ENCODE data around the gene ORAI3.

Gene ORAI3

DNA sequence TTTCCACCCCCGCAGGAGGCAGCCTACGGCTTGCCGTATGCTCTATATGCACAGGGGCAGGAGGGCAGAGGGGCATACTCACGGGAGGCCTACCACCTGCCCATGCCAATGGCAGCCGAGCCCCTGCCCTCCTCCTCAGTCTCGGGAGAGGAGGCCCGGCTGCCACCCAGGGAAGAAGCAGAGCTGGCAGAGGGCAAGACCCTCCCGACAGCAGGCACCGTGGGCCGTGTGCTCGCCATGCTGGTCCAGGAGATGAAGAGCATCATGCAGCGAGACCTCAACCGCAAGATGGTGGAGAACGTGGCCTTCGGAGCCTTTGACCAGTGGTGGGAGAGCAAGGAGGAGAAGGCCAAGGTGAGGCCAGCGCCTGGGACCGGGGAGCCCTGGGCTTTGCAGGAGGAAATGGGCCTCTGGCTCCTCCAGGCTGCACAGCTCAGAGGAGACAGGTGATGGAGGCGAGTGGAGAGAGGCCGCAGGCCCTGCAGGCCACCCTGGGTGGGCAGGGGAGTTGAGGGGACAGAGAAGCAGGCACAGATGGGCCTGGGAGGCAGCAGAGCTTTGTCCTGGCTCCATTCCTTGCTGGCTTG lies 17.3 kb downstream of the ORAI3 start:
- DNase-seq (ENCODE audit: low read depth in 1 of 2, low spot score in 1 of 2) = no peak

DNA sequence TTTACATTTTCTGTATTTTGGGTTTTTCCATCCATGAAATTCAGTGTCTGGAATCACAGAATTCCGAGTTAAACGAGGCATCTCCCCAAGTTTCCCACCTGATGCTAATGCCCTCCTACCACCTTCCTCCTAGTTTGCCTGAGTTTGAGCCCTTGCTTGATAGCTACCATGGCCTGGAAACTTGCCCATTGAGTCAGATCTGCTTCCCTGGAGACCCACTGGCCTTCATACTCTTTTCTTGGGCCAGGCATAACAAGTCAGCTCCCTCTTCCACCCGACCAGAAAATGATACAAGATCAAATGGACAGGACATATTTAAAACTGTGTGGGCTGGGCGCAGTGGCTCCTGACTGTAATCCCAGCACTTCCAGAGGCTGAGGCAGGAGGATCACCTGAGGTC lies 18.9 kb downstream of the ORAI3 start:
- DNase-seq (ENCODE audit: low read depth in 1 of 2, low spot score in 1 of 2) = no peak

DNA sequence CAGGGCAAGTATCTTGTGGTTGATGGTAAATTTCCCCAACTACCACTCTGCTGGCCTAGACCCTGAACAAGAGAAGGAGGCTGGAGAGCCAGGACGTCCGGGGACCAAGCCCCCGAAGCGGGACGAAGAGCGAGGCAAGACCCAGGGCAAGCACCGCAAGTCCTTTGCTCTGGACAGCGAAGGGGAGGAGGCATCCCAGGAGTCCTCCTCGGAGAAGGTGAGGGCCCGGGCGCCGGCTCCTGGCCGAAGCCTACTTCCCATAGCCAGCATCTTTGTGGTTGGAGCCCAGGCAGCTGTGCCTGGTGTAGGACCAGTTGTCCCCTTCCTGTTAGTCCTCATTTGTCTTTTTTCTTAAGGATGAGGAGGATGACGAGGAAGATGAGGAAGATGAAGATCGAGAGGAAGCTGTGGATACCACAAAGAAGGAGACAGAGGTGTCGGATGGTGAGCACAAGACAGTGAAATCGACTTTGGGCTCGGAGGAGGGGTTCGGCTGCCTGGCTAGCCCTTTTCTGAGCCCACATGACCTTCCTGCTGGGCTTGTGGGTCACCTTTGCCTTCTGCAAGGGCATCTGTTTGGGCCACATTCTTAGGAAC lies 20.5 kb downstream of the ORAI3 start:
- no peak for DNase-seq (ENCODE audit: low read depth in 1 of 2, low spot score in 1 of 2)

DNA sequence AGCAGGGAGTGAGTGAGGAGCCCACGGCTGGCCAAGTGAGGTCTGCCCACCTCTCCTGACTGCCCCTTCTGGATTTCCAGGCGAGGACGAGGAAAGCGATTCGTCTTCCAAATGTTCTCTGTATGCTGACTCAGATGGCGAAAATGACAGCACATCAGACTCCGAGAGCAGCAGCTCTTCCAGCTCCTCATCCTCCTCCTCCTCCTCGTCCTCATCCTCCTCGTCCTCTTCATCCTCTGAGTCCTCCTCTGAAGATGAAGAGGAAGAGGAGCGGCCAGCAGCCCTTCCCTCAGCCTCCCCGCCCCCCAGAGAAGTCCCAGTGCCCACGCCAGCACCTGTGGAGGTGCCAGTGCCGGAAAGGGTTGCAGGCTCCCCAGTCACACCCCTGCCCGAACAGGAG lies 22.4 kb downstream of the ORAI3 start:
- no peak for DNase-seq (ENCODE audit: low read depth in 1 of 2, low spot score in 1 of 2)

DNA sequence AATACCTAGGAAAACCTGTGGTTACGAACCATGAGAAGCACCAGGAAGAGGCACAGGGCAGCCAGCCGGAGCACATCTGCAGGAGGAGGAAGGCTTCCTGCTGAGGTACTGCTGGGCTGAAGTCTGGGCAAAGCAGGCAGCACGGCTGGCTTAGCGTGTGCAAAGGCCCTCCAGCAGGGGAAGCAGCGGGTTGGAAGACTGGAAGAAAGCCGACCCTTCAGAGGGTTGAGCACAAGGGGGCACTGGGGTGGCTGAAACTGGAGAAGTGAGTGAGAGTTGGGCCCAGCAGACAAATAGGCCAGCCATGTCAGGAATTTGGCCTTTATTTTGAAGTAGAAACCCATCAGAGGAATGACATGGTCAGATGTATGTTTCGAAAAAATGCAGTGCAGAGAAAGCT lies 24.0 kb downstream of the ORAI3 start:
- DNase-seq (ENCODE audit: low read depth in 1 of 2, low spot score in 1 of 2) = no peak

DNA sequence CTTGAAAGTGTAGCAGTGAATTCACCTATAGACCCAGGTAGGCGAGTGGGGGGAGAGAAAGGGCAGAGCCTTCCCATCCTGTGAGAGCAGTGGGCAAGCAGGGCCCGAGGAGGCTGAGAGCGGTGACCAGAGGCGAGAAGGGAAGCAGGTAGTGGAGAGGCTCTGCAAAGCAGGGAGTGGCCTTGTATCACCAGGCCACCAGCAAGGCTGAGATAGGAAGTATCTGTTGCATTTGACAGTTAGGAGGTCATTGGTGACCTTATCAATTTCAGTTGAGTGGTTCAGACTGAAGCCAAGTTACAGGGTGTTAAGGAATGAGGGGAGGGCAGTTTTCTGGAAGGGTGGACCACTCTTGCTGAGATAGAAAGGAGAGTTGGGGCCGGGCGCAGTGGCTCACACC lies 25.5 kb downstream of the ORAI3 start:
- DNase-seq (ENCODE audit: low read depth in 1 of 2, low spot score in 1 of 2) = no peak

DNA sequence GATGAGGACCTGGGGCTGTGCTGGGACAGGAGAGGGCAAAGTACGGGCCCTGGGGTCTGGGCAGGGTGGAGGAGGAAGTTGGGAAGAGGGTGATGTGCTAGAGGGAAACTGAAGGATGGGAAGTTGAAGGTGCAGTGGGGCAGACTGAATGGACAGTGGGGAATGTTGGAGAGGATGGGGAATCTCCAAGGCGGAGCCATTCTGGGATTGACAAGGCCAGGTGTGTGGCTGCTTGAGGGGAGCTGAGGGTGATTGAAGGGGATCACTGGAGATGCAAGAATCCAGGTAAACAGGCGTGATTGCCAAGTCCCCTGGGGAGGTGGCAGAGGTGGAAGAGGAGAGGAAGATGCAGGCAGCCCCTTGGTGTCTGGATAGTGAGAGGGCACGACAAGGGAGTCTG lies 27.6 kb downstream of the ORAI3 start:
- no peak for DNase-seq (ENCODE audit: low read depth in 1 of 2, low spot score in 1 of 2)

DNA sequence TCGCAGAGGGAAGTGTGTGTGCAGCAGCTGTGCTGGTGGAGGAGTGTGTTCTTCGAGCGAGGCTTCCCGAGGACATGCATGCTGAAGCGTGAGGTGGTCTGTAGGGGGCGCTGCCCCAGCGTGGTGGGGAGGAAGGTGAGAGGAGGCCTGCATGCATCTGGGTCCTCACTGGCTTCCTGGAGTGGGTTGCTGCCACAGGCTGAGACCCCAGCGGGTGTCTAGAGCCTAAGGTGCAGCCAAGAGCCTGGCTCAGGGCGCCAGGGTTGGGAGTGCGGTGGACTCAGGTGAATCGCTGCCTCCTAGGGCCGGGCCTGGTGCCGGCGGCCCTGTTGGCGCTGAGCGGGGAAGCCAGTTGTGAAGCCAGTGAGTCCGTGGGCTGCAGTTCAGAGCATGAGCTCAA lies 28.6 kb downstream of the ORAI3 start:
- no peak for DNase-seq (ENCODE audit: low read depth in 1 of 2, low spot score in 1 of 2)

DNA sequence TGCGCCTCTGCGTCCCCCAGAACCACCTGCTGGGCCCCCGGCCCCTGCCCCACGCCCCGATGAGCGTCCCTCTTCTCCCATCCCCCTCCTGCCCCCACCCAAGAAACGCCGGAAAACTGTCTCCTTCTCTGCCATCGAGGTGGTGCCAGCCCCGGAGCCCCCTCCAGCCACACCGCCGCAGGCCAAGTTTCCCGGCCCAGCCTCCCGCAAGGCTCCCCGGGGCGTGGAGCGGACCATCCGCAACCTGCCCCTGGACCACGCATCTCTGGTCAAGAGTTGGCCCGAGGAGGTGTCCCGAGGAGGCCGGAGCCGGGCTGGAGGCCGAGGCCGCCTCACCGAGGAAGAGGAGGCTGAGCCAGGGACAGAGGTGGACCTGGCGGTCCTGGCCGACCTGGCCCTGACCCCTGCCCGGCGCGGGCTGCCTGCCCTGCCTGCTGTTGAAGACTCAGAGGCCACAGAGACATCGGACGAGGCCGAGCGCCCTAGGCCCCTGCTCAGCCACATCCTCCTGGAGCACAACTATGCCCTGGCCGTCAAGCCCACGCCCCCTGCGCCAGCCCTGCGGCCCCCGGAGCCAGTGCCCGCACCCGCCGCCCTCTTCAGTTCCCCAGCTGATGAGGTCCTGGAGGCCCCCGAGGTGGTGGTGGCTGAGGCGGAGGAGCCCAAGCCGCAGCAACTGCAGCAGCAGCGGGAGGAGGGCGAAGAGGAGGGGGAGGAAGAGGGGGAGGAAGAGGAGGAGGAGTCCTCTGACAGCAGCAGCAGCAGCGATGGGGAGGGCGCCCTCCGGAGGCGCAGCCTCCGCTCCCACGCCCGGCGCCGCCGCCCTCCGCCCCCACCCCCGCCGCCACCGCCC lies 30.5 kb downstream of the ORAI3 start:
- no peak for DNase-seq (ENCODE audit: low read depth in 1 of 2, low spot score in 1 of 2)

DNA sequence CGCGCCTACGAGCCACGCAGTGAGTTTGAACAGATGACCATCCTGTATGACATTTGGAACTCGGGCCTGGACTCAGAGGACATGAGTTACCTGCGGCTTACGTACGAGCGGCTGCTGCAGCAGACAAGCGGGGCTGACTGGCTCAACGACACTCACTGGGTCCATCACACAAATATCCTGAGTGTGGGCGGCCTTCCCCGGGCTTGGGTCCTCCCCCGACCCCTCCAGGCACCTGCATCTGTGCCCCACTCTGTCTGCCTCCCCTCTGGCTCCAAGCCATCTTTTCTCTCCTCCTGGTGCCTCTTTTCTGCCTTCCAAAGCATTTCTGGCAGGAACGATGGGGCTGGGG lies 31.1 kb downstream of the ORAI3 start:
- DNase-seq (ENCODE audit: low read depth in 1 of 2, low spot score in 1 of 2) = no peak

DNA sequence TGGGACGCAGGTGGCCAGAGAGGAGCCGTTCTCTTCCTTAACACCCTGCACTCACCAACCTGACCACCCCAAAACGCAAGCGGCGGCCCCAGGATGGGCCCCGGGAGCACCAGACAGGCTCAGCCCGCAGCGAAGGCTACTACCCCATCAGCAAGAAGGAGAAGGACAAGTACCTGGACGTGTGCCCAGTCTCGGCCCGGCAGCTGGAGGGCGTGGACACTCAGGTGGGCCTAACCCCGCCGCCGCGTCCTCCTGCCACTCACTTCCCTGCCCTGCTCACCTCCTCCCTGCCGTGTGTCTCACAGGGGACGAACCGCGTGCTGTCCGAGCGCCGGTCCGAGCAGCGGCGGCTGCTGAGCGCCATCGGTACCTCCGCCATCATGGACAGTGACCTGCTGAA lies 31.6 kb downstream of the ORAI3 start:
- DNase-seq (ENCODE audit: low read depth in 1 of 2, low spot score in 1 of 2) = no peak

DNA sequence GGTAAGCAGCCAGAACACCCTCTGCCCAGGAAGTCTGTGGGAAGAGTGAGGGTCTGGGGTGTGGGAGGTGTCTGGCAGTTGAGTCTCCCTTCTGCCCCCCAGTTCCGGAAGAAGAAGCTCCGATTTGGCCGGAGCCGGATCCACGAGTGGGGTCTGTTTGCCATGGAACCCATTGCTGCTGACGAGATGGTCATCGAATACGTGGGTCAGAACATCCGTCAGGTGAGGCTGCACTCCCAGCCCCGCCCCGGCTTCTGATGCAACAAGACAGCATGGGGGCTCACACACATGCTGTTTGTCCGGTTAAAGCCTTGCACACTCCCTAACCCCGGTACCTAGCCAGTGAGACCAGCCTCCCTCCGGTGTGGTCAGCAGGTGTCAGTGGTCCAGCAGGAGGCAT lies 32.1 kb downstream of the ORAI3 start:
- DNase-seq (ENCODE audit: low read depth in 1 of 2, low spot score in 1 of 2) = no peak

DNA sequence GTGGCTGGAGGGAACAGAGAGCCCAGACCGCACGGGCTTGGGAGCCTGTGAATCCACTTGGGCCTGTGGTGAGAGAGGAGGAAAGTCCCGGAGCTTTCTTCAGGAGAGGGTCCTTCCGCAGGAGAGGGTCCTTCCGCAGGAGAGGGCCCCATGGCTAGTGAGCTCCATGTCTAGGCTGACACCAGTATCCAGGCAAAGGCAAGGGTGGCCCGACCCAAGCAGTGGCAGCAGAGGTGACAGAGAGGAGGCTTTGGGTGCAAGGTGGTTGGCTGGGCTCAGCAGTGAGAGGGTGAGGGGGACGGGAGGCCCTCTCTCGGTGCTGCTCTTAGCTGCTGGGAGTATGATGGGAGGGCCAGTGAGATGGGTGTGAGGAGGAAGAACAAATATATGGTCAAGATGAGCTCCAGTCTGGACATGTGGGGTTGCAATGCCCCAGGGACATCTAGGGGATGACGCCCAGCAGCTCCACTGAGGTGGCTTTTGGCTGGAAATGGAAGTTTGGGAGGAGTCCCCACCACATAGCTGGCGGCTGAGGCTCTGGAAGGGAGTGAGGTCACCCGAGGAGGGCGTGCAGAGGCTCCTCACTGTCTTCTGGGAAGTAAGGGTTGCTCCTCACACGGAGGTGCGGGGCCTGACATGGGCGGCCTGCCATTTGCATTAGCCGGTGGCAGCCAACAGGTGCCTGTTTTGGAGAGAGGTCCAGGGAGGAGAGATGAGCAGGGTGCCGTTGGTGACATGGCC lies 33.9 kb downstream of the ORAI3 start:
- no peak for DNase-seq (ENCODE audit: low read depth in 1 of 2, low spot score in 1 of 2)

DNA sequence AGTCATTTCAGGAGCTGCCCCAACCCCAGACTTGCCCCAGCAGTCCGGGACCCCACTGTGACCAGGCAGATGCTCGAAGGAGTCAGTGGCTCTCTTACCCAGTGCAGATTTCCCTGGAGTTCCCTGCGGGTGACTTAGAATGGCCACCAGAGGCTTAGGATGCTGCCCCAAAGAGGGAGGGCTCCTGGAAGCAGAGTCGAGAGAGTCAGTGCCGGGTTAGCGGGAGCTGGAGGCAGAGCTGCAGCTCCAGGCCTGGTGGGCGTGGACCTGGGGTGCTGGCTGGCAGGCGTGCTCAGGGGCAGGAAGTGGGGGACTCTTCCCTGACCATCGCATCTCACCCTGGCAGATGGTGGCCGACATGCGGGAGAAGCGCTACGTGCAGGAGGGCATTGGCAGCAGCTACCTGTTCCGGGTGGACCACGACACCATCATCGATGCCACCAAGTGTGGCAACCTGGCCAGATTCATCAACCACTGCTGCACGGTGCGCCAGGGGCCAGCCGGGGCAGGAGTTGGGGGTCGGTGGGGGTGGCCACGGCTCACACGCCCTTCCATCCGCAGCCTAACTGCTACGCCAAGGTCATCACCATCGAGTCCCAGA lies 34.5 kb downstream of the ORAI3 start:
- no peak for DNase-seq (ENCODE audit: low read depth in 1 of 2, low spot score in 1 of 2)

DNA sequence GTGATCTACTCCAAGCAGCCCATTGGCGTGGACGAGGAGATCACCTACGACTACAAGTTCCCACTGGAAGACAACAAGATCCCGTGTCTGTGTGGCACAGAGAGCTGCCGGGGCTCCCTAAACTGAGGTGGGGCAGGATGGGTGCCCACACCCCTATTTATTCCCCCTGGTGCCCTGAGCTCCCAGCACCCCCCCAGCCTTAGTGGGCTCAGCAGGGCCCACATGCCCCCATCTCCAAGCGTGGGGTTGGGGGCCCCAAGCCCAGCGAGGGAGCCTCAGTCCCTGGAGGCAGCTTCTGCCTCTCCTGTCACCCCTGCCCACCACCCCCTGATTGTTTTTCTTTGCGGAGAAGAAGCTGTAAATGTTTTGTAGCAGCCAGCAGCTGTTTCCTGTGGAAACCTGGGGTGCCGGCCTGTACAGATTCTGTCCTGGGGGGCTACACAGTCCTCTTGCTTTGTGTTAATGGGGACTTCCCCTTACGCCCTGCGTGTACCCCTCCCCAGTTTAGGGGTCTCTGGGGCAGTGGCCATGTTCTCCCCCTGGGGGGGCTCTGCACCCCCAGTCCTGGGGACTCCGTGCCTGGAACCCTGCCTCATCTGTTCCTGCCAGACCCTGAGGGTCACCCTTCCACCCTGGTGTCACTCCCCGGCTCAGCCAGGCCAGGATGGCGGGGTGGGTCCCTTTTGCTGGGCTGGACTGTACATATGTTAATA lies 35.2 kb downstream of the ORAI3 start:
- DNase-seq (ENCODE audit: low read depth in 1 of 2, low spot score in 1 of 2) = no peak

DNA sequence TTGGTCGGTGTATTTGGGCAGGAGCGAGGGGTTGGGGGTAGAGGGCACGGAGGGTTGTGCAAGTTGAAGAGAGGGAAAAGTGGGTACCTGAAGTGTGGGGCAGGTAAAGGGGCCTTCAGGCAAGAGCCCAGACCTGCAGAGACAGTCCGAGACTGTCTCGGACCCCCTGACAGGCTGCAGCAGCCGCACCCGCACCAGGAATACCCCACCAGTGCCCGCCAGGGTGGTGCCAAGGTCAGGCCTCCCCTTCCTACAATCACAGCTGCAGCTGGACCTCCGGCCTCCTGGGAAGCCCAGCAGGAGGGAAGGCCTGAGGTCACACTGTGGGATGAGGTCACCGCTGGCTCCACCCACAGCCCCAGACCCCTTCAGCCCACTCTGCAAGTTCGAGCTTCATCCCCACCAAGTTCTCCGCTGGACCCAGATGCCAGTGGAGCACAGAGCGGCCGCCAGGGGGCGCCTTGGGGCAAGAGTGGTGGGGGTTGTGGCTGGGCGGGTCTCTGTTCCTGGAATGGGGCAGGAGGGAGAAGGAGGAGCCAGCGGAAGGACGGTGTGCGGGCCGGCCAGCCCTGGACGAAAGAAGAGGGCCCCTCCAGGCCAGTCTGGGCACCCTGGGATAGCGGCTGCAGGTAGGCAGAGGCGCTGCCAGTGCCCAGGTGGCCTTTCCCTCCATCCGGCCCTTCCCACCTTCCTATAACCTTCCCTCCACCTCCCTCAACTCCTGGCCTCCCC lies 36.0 kb downstream of the ORAI3 start, which contains the start of gene HSD3B7:
Gene HSD3B7, plus strand, starts transcription at position 539 of the 732 bp plus-strand sequence. CDS start 452 bp downstream, outside the sequence.
- peak; percentile 57 to 76 for DNase-seq (ENCODE audit: low read depth in 1 of 2, low spot score in 1 of 2)

DNA sequence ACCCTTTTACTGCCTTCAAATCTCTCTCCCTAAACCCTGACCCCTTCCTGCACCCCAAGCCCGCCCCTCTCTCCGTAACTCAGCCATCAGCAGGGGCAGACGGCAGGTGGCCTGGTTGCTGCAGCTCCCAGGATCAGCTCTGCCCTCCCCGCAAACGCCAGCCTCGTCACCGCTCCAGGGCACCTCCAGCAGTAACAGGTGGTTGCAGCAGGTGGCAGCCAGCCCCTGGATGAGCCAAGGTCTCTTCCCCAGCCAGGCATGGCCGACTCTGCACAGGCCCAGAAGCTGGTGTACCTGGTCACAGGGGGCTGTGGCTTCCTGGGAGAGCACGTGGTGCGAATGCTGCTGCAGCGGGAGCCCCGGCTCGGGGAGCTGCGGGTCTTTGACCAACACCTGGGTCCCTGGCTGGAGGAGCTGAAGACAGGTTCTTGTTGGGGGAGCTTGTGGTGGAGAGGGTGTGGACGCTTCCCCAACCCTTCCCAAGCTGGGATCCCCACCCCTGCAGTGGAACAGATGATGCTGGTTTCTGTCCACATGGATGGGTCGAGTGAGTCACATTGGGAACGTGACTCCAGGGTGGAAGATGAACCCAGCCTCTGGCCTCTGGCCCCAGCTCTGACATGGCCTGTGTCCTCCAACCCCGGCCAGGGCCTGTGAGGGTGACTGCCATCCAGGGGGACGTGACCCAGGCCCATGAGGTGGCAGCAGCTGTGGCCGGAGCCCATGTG lies 36.7 kb downstream of the ORAI3 start:
- no peak for DNase-seq (ENCODE audit: low read depth in 1 of 2, low spot score in 1 of 2)

DNA sequence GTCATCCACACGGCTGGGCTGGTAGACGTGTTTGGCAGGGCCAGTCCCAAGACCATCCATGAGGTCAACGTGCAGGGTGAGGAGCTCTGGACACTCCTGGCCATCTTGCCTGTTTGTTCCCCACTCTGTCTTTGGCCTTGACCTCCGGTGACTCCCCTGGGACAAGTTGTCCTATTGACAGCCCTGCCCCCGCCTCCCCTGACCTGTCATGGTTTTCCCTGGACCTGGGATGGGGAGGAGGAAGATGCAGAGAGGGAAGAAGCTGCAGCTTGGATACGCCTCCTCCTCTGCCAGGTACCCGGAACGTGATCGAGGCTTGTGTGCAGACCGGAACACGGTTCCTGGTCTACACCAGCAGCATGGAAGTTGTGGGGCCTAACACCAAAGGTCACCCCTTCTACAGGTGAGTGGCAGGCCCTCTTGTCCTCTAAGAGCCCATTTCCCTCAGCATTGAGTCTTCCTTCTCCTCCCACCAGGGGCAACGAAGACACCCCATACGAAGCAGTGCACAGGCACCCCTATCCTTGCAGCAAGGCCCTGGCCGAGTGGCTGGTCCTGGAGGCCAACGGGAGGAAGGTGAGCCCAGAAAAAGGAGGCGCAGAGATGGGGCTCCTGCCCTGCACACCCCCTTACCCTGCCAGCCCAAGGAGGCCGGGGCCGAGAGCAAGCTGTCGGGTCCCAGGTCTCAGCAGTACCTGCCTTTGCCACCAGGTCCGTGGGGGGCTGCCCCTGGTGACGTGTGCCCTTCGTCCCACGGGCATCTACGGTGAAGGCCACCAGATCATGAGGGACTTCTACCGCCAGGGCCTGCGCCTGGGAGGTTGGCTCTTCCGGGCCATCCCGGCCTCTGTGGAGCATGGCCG lies 37.5 kb downstream of the ORAI3 start:
- DNase-seq (ENCODE audit: low read depth in 1 of 2, low spot score in 1 of 2) = no peak

All from stimulated activated CD4-positive, alpha-beta T cell treated with anti-CD3 and anti-CD28 coated beads, Interleukin-15, amount 100 ng/mL, for 1 hour (primary cell).